HPDE6-E6E7 (cell line): ENCODE data around the gene OTUB2.

Source experiments
- DNase-seq: peaks from one replicate; pipeline ENCODE4 v3.0.0; 2011; ENCODE audit warnings: missing footprints; ENCODE audit errors: extremely low spot score

OTUB2 gene

GRCh38 chr14:93996130-93996695 lies 29.9 kb upstream of the OTUB2 start:
- no peak for DNase-seq

- DNase-seq, result no peak
These were observed 29.1 kb upstream of the OTUB2 start, which contains the start of gene CCDC197 for GRCh38 chr14:93997082-93997481. Gene CCDC197 (plus strand): TSS chr14:93997301. CDS start chr14:93998132, 831 bp downstream.

GRCh38 chr14:93997916-93998870 lies 27.9 kb upstream of the OTUB2 start:
- no peak for DNase-seq

- no peak for DNase-seq
These were observed 27.2 kb upstream of the OTUB2 start for GRCh38 chr14:93998871-93999403.

GRCh38 chr14:93999573-93999972 lies 26.6 kb upstream of the OTUB2 start:
- no peak for DNase-seq

- DNase-seq, result no peak
These were observed 25.9 kb upstream of the OTUB2 start for GRCh38 chr14:94000267-94000666.

GRCh38 chr14:94001016-94001415 lies 25.1 kb upstream of the OTUB2 start:
- peak; percentile 66 for DNase-seq

GRCh38 chr14:94001501-94002396 lies 24.4 kb upstream of the OTUB2 start:
- DNase-seq, result peak; percentile 72

GRCh38 chr14:94003397-94003796 lies 22.7 kb upstream of the OTUB2 start:
- no peak for DNase-seq

GRCh38 chr14:94004015-94004414 lies 22.1 kb upstream of the OTUB2 start:
- DNase-seq, result no peak

GRCh38 chr14:94005324-94006073 lies 20.6 kb upstream of the OTUB2 start:
- no peak for DNase-seq

- no peak for DNase-seq
These were observed 17.9 kb upstream of the OTUB2 start for GRCh38 chr14:94008234-94008633.

- DNase-seq, result peak; percentile 84
These were observed 16.4 kb upstream of the OTUB2 start for GRCh38 chr14:94009767-94010166.

GRCh38 chr14:94010625-94011024 lies 15.5 kb upstream of the OTUB2 start:
- DNase-seq, result no peak

GRCh38 chr14:94011795-94012194 lies 14.3 kb upstream of the OTUB2 start:
- DNase-seq, result no peak

GRCh38 chr14:94014382-94014781 lies 11.8 kb upstream of the OTUB2 start:
- no peak for DNase-seq

- DNase-seq, result no peak
These were observed 10.9 kb upstream of the OTUB2 start for GRCh38 chr14:94015223-94015622.

- DNase-seq, result no peak
These were observed 9.6 kb upstream of the OTUB2 start for GRCh38 chr14:94016446-94016976.

- DNase-seq, result no peak
These were observed 7.8 kb upstream of the OTUB2 start for GRCh38 chr14:94018308-94018707.

- no peak for DNase-seq
These were observed 6.8 kb upstream of the OTUB2 start for GRCh38 chr14:94019329-94019728.

GRCh38 chr14:94020267-94020666 lies 5.9 kb upstream of the OTUB2 start:
- DNase-seq, result no peak
